GM21723 (cell line): Measurements from ENCODE around the gene KRTAP4-8.
"Not testable (repeated sequence)": the region's sequence is repeated elsewhere in the genome, so short reads cannot be mapped to it uniquely, and the experiment has no call there.

Source experiments
- ATAC-seq: cut with Tn5 transposase; IDR thresholded peaks from one replicate; pipeline ENCODE4 v1.9.1; 2021; ENCODE audit warnings: mild to moderate bottlenecking, moderate library complexity; ENCODE audit not compliant: unreplicated experiment

The KRTAP4-8 gene

GRCh38 chr17:41098042-41098441 lies at the start of gene KRTAP4-8:
TSS of gene KRTAP4-8 (minus strand) at chr17:41098142. CDS start at chr17:41098084, 58 bp downstream.
- no peak for ATAC-seq

GRCh38 chr17:41145261-41145660 lies 47.3 kb upstream of the KRTAP4-8 start:
- ATAC-seq: no peak

GRCh38 chr17:41144846-41145245 lies 46.9 kb upstream of the KRTAP4-8 start:
- no peak for ATAC-seq

- ATAC-seq: no peak
Measured at GRCh38 chr17:41141361-41141760, 43.4 kb upstream of the KRTAP4-8 start.

GRCh38 chr17:41140360-41141131 lies 42.6 kb upstream of the KRTAP4-8 start, which contains the start of gene KRTAP4-6:
TSS of gene KRTAP4-6 (minus strand) at chr17:41140544. CDS start at chr17:41140487, 57 bp downstream.
- ATAC-seq: no peak

- not testable (repeated sequence) for ATAC-seq
Measured at GRCh38 chr17:41139865-41140264, 41.9 kb upstream of the KRTAP4-8 start.

GRCh38 chr17:41133880-41134735 lies 36.2 kb upstream of the KRTAP4-8 start:
- ATAC-seq: no peak

- no peak for ATAC-seq
Measured at GRCh38 chr17:41131979-41132378, 34.0 kb upstream of the KRTAP4-8 start.

- no peak for ATAC-seq
Measured at GRCh38 chr17:41127371-41127770, 29.4 kb upstream of the KRTAP4-8 start.

- no peak for ATAC-seq
Measured at GRCh38 chr17:41126412-41126811, 28.5 kb upstream of the KRTAP4-8 start.

GRCh38 chr17:41125064-41125463 lies 27.1 kb upstream of the KRTAP4-8 start:
- no peak for ATAC-seq

GRCh38 chr17:41123991-41124371 lies 26.0 kb upstream of the KRTAP4-8 start, which contains the start of gene KRTAP4-12:
TSS of gene KRTAP4-12 (minus strand) at chr17:41124182. CDS start at chr17:41124122, 60 bp downstream.
- ATAC-seq: not testable (repeated sequence)

GRCh38 chr17:41123292-41123990 lies 25.5 kb upstream of the KRTAP4-8 start:
- not testable (repeated sequence) for ATAC-seq

- ATAC-seq: no peak
Measured at GRCh38 chr17:41121742-41122141, 23.8 kb upstream of the KRTAP4-8 start.

- ATAC-seq: not testable (repeated sequence)
Measured at GRCh38 chr17:41119696-41120690, 22.1 kb upstream of the KRTAP4-8 start.

GRCh38 chr17:41118721-41119120 lies 20.8 kb upstream of the KRTAP4-8 start:
- no peak for ATAC-seq

- not testable (repeated sequence) for ATAC-seq
Measured at GRCh38 chr17:41117846-41118386, 20.0 kb upstream of the KRTAP4-8 start, which contains the start of gene KRTAP4-11. TSS of gene KRTAP4-11 (minus strand) at chr17:41118373. CDS start at chr17:41118315, 58 bp downstream.

GRCh38 chr17:41116297-41116696 lies 18.4 kb upstream of the KRTAP4-8 start:
- ATAC-seq: no peak

- ATAC-seq: no peak
Measured at GRCh38 chr17:41111151-41111885, 13.4 kb upstream of the KRTAP4-8 start.
